ENCODE data around the gene ZNF385B.

- no peak for TF ChIP-seq CTCF (IDR thresholded peaks at IDR 0.05; ENCODE audit: low read depth, low read length)
- TF ChIP-seq POLR2A (IDR thresholded peaks at IDR 0.05; ENCODE audit: extremely low read depth, insufficient read length), result no peak
- no peak for TF ChIP-seq MYC (IDR thresholded peaks at IDR 0.05; ENCODE audit: low read depth, low read length)
These were observed 145.5 kb downstream of the ZNF385B start for GRCh38 chr2:179715871-179716270.

Measured in NB4 (cell line).